Common myeloid progenitor, CD34-positive (primary cell): ENCODE data around the gene TTC21A.

Experiments
- CTCF ChIA-PET: fragments of 350-600 bp; sonication (Branson Sonifier 250); formaldehyde crosslinking; loops from one replicate; lab custom pipeline; 2021; ENCODE audit warnings: antibody characterized with exemption; lab: Charles Lee
- POLR2A ChIA-PET: fragments of 350-600 bp; sonication (Branson Sonifier 250); formaldehyde crosslinking; loops from one replicate; lab custom pipeline; 2021; ENCODE audit warnings: antibody characterized with exemption; lab: Charles Lee
- DNase-seq, 3 donors: peaks; one replicate each; pipeline versions ENCODE4 v3.0.0 to v3.0.0-alpha.2; 2013
- H3K27ac ChIP-seq, 2 experiments: 1 replicate in 1 of 2; 2 replicates in 1 of 2; pipeline ENCODE4 v1.7.0; 2013; ENCODE audit warnings: inconsistent platforms in 2 of 2, low read length in 2 of 2, mild to moderate bottlenecking in 2 of 2, low read depth in 1 of 2, moderate library complexity in 1 of 2; ENCODE audit not compliant: severe bottlenecking in 2 of 2, insufficient read depth in 1 of 2, poor library complexity in 1 of 2
- H3K27me3 ChIP-seq, 5 experiments: replicated peaks in 2 of 5; 1 replicate in 3 of 5; 2 replicates in 2 of 5; pipeline versions ENCODE4 v1.6.1 to v1.7.0; 2013; ENCODE audit warnings: low read length in 4 of 5, mild to moderate bottlenecking in 2 of 5, moderate library complexity in 2 of 5, inconsistent platforms in 1 of 5; ENCODE audit not compliant: insufficient read depth in 5 of 5, control insufficient read depth in 4 of 5
- H3K36me3 ChIP-seq, 4 experiments: 1 replicate in 2 of 4; 2 replicates in 2 of 4; pipeline versions ENCODE4 v1.6.1 to v1.7.0; 2013; ENCODE audit warnings: low read length in 3 of 4, control low read depth in 1 of 4, mild to moderate bottlenecking in 1 of 4; ENCODE audit not compliant: control insufficient read depth in 4 of 4, insufficient read depth in 4 of 4
- H3K4me1 ChIP-seq, 4 experiments: 1 replicate in 3 of 4; 2 replicates in 1 of 4; pipeline versions ENCODE4 v1.6.1 to v1.7.1; 2013; ENCODE audit warnings: low read length in 3 of 4, mild to moderate bottlenecking in 3 of 4, control low read depth in 1 of 4, inconsistent platforms in 1 of 4, moderate library complexity in 1 of 4; ENCODE audit not compliant: control insufficient read depth in 4 of 4, insufficient read depth in 4 of 4; ENCODE audit errors: control extremely low read depth in 1 of 4
- H3K4me3 ChIP-seq, 7 experiments: 1 replicate in 4 of 7; 2 replicates in 3 of 7; pipeline versions ENCODE4 v1.5.1 to v1.7.0; 2013; ENCODE audit warnings: mild to moderate bottlenecking in 7 of 7, low read length in 6 of 7, moderate library complexity in 6 of 7, inconsistent platforms in 2 of 7, low read depth in 2 of 7, control low read depth in 1 of 7; ENCODE audit not compliant: insufficient read depth in 4 of 7, control insufficient read depth in 1 of 7; ENCODE audit errors: extremely low read depth in 1 of 7
- H3K9me3 ChIP-seq, 5 experiments: 1 replicate in 4 of 5; 2 replicates in 1 of 5; pipeline versions ENCODE4 v1.6.1 to v1.7.1; 2013; ENCODE audit warnings: low read length in 4 of 5, mild to moderate bottlenecking in 2 of 5, inconsistent platforms in 1 of 5, low read depth in 1 of 5, moderate library complexity in 1 of 5; ENCODE audit not compliant: control insufficient read depth in 4 of 5, insufficient read depth in 2 of 5; ENCODE audit errors: control extremely low read depth in 1 of 5
- WGBS: methylation state at CpG from one replicate; pipeline ENCODE4 v1.1.5; 2013; ENCODE audit not compliant: insufficient coverage; 5-methylcytosine and 5-hydroxymethylcytosine counted together

Gene TTC21A

GRCh38 chr3:39096775-39097174 lies 10.7 kb upstream of the TTC21A start:
- 89% methylated on average over 3 of the region's 3 CpGs for WGBS

GRCh38 chr3:39097716-39098472 lies 9.6 kb upstream of the TTC21A start:
- no peaks in the 10 kb centered on the region for H3K9me3 ChIP-seq
- H3K4me1 ChIP-seq = no peaks in the 10 kb centered on the region
- CTCF ChIA-PET = interaction anchor here (1.4 to 2.0 kb wide), 2 partner anchors 190 to 194 kb away, joined by 3 to 9 read pairs; no protein-coding TSS in a partner anchor
- no peak overlapping the region for H3K27ac ChIP-seq
- H3K36me3 ChIP-seq = peaks cover 25 to 84% (median 63%) of the 10 kb centered on the region in 4 experiments
- no peak overlapping the region for H3K4me3 ChIP-seq
- H3K27me3 ChIP-seq = no peaks in the 10 kb centered on the region
- POLR2A ChIA-PET = interaction anchor here (0.7 kb wide), 1 partner anchor 10 kb away, joined by 4 read pairs; no protein-coding TSS in a partner anchor
- 100% methylated on average over 5 of the region's 8 CpGs for WGBS
- DNase-seq = no peak

More at GRCh38 chr3:39096775-39097174, 10.7 kb upstream of the TTC21A start:
- ChIA-PET CTCF (interaction anchor here (0.9 to 2.0 kb wide), 4 partner anchors 8 to 195 kb away, joined by 3 to 9 read pairs (median 4); no protein-coding TSS in a partner anchor), POLR2A (interaction anchor here (0.7 kb wide), 1 partner anchor 8 kb away, joined by 4 read pairs; no protein-coding TSS in a partner anchor)
- Histone ChIP-seq H3K4me3 (no peak overlapping the region), H3K27ac (no peak overlapping the region), H3K36me3 (peaks cover 30 to 91% (median 68%) of the 10 kb centered on the region in 4 experiments), H3K9me3 (no peaks in the 10 kb centered on the region), H3K27me3 (no peaks in the 10 kb centered on the region), H3K4me1 (no peaks in the 10 kb centered on the region)
- no peak for DNase-seq

GRCh38 chr3:39098473-39099000 lies 8.9 kb upstream of the TTC21A start:
- H3K4me3 ChIP-seq = no peak overlapping the region
- POLR2A ChIA-PET = no interaction called here
- DNase-seq = no peak
- H3K27ac ChIP-seq = no peak overlapping the region
- WGBS = 96% methylated on average over 8 of the region's 8 CpGs
- H3K4me1 ChIP-seq = no peaks in the 10 kb centered on the region
- no peaks in the 10 kb centered on the region for H3K27me3 ChIP-seq
- CTCF ChIA-PET = no interaction called here
- peaks cover 23 to 81% (median 60%) of the 10 kb centered on the region in 4 experiments for H3K36me3 ChIP-seq
- H3K9me3 ChIP-seq = no peaks in the 10 kb centered on the region

- no CpG with 5 or more reads among the region's 1 CpG for whole genome bisulfite sequencing
- Histone ChIP-seq H3K27me3 (no peaks in the 10 kb centered on the region), H3K4me3 (no peak overlapping the region), H3K36me3 (peaks cover 23 to 74% (median 56%) of the 10 kb centered on the region in 4 experiments), H3K4me1 (no peaks in the 10 kb centered on the region), H3K27ac (no peak overlapping the region), H3K9me3 (no peaks in the 10 kb centered on the region)
- ChIA-PET CTCF (no interaction called here), POLR2A (no interaction called here)
- DNase-seq = no peak
Observed at GRCh38 chr3:39099242-39099641, 8.2 kb upstream of the TTC21A start.

- Histone ChIP-seq H3K36me3 (peaks cover 19 to 67% (median 50%) of the 10 kb centered on the region in 4 experiments), H3K27me3 (no peaks in the 10 kb centered on the region), H3K27ac (peak overlapping the region in 1 of 2 experiments; percentile 20), H3K4me1 (no peaks in the 10 kb centered on the region), H3K9me3 (no peaks in the 10 kb centered on the region), H3K4me3 (no peak overlapping the region)
- DNase-seq = no peak
- POLR2A ChIA-PET = no interaction called here
- WGBS = 60% methylated on average over 1 of the region's 2 CpGs
- CTCF ChIA-PET = interaction anchor here (1.0 to 2.1 kb wide), 3 partner anchors 12 to 191 kb away, joined by 3 to 8 read pairs (median 7); no protein-coding TSS in a partner anchor
Observed at GRCh38 chr3:39099738-39100499, 7.6 kb upstream of the TTC21A start.

GRCh38 chr3:39100500-39100886 lies 7.0 kb upstream of the TTC21A start:
- ChIA-PET POLR2A (no interaction called here), CTCF (interaction anchor here (1.0 to 2.1 kb wide), 6 partner anchors 8 to 190 kb away, joined by 3 to 8 read pairs (median 4); no protein-coding TSS in a partner anchor)
- H3K9me3 ChIP-seq = no peaks in the 10 kb centered on the region
- H3K27me3 ChIP-seq = no peaks in the 10 kb centered on the region
- DNase-seq = no peak
- no peak overlapping the region for H3K27ac ChIP-seq
- peaks cover 0 to 4% (median 2%) of the 10 kb centered on the region in 4 experiments for H3K4me1 ChIP-seq
- WGBS = 96% methylated on average over 8 of the region's 9 CpGs
- no peak overlapping the region for H3K4me3 ChIP-seq
- peaks cover 16 to 62% (median 45%) of the 10 kb centered on the region in 4 experiments for H3K36me3 ChIP-seq
